ENCODE measurements around the gene ZYG11B.
A peak's percentile ranks its signal among the peaks of the same experiment; 100 is the strongest.
"Not testable (repeated sequence)": the region's sequence is repeated elsewhere in the genome, so short reads cannot be mapped to it uniquely, and the experiment has no call there.

Gene ZYG11B

GRCh38 chr1:52756020-52756419, 29.8 kb downstream of the ZYG11B start:
- DNase-seq (ENCODE audit: low read depth), result no peak

- DNase-seq (ENCODE audit: low read depth), result no peak
Observed at GRCh38 chr1:52759908-52760307, 33.7 kb downstream of the ZYG11B start.

GRCh38 chr1:52767596-52768280, 41.5 kb downstream of the ZYG11B start:
- no peak for DNase-seq (ENCODE audit: low read depth)

DNA sequence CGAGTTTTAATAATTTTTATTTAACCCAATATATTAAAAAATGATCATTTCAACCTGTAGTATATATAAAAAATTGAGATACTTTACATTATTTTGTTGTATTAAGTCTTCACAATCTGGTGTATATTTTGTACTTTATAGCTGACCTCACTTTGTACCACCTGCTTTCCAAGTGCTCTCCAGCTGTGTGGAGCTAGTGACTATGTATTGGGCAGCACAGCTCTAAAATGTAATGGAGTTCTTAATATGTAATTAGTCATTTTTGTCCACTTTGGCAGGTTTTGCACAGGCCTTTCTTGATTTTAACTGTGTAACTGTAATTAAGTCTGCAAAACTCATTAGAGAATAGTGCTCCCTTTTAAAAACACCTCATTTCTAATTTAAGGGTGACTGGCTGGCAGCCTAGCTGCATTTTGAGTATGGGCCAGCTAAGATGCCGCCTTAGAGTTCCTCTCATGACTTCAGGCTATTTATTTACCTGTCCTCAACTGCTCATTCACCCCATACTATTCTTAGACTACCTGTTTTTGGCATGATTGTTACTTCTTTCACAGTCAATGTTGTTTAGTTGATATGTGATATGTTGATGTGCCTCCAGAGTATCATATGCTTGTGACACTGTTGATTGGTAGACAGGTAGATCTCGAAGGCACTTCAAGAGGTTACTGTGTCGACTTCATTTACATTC, 43.2 kb downstream of the ZYG11B start:
- DNase-seq (ENCODE audit: low read depth), result no peak

GRCh38 chr1:52771384-52771783, 45.1 kb downstream of the ZYG11B start:
- DNase-seq (ENCODE audit: low read depth), result no peak

GRCh38 chr1:52786148-52786547, 59.9 kb downstream of the ZYG11B start:
- no peak for DNase-seq (ENCODE audit: low read depth)

DNA sequence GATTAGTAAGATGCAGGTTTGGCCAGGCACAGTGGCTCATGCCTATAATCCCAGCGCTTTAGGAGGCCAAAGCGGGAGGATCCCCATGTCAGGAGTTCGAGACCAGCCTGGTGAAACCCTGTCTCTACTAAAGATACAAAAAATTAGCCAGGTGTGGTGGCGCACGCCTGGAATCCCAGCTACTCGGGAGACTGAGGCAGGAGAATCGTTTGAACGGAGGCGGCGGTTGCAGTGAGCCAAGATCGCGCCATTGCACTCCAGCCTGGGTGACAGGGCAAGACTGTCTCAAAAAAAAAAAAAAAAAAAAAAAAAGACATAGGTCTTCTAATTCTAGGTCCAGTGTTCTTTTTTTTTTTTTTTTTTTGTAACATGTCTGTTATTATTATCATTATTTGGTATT, 64.2 kb downstream of the ZYG11B start:
- DNase-seq (ENCODE audit: low read depth), result not testable (repeated sequence)

DNA sequence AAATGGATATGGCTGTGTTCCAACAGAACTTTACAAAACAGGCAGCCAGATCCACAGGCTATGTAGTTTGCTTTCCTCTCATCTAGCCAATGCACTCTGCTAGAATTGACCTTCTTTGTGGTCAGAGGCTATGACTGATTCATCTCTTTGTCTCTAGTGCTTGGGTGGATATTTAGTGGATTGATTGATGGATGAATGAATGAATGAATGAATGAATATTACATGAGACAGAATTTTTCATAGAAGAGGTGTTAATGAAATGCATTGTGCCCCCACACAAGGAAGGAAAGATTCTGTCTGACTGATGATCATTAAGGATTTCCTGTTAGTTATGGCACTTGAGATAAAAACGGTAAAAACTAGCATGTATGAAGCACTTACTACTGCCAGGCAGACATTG, 65.8 kb downstream of the ZYG11B start:
- no peak for DNase-seq (ENCODE audit: low read depth)

DNA sequence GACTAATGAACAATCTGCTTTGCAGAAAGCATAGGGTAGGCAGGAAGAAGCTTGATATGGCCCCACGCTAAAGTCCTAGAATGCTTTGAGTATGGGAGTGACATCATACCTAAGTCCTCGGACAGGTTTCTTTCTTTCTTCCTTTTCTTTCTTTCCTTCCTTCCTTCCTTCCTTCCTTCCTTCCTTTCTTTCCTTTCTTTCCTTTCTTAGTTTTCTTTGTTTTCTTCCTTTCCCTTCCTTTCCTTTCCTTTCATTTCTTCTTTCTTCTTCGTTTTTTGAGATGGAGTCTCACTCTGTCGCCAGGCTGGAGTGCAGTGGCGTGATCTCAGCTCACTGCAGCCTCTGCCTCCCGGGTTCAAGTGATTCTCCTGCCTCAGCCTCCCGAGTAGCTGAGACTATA, 67.5 kb downstream of the ZYG11B start:
- not testable (repeated sequence) for DNase-seq (ENCODE audit: low read depth)

DNA sequence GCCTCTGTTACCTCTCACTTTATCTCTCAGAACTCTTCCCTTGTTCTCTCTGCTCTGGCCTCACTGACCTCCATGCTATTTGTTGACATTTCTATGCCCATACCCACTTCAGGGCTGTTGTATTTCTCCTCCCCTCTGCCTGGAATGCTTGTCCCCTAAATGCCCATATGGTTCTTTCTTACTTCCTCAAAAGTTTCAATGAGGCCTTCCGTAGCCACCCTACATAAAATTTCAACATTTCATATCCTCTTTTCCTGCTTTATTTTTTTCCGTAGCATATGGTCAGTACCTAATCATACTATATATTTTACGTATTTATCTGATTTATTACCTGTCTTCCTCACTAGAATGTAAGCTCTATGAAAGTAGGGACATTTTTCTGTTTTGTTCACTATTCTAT, 69.2 kb downstream of the ZYG11B start:
- DNase-seq (ENCODE audit: low read depth), result no peak

- no peak for DNase-seq (ENCODE audit: low read depth)
Observed at GRCh38 chr1:52798331-52798730, 72.1 kb downstream of the ZYG11B start.

- no peak for DNase-seq (ENCODE audit: low read depth)
Observed at GRCh38 chr1:52801011-52801410, 74.8 kb downstream of the ZYG11B start.

- not testable (repeated sequence) for DNase-seq (ENCODE audit: low read depth)
Observed at GRCh38 chr1:52804083-52804482, 77.8 kb downstream of the ZYG11B start.

DNA sequence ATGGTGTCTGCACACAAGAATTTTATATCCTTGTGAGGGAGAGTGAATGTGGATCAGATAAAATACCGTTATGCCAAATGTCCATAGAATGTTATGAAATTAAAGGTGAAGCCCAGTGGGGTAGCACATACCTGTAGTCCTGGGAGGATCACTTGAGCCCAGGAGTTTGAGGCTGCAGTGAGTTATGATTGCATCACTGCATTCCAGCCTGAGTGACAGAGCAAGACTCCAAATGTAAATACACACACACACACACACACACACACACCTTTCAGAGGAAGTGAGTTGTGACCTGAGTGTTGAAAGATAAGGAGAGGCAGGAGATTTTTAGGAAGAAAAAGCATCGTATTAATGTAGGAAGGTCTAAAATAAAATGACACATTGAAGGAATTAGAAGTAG, 88.2 kb downstream of the ZYG11B start:
- no peak for DNase-seq (ENCODE audit: low read depth)

DNA sequence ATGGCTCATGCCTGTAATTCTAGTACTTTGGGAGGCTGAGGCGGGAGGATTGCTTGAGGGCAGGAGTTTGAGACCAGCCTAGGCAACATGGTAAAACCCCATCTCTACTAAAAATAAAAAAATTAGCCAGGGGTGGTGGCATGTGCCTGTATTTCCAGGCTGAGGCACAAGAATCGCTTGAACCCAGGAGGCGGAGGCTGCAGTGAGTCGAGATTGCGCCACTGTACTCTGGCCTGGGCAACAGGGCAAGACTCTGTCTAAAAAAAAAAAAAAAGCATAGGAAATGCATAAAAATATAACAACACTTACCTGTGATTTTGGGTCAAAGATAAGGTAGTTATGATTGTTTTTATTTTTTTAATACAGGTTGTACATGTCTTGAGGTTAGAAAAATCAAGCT, 94.6 kb downstream of the ZYG11B start:
- not testable (repeated sequence) for DNase-seq (ENCODE audit: low read depth)

- no peak for DNase-seq (ENCODE audit: low read depth)
Observed at GRCh38 chr1:52825868-52826267, 99.6 kb downstream of the ZYG11B start.

DNA sequence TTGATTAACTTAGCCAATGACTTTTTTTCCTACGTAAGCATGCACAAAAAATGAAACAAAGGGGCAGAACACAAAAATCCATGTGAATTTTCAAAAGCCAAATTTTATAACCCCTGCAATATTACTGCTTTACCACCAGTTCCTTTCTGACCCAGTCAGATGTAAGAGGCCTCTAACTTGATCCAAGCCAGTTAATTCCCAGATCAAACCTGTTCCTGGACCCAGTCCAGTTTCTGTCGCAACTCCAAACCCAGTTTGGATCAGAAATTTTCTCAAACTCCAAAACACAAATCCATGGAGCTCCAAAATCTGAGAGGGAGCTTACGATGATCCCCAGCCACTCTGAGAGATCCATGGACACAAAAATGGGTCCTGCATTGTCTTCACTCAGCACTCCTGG, 108.5 kb downstream of the ZYG11B start:
- no peak for DNase-seq (ENCODE audit: low read depth)

DNA sequence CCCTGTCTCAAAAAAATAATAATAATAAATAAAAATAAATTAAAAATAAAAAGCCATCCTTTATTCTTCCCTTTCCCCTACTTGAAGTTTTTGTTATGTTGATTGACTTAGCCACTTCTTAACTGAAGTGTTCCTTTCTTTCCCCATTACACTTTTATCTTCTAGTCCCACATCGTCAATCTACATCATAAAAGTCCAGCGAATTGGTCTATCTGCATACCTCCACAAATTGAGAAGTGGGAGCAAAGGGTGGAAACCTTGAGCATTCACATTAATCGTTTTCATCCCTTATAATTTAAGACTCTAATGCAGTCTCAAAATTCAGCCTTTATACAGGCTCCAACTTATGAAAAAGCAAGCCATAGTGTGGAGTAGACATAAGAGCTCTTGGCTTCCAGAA, 109.8 kb downstream of the ZYG11B start:
- no peak for DNase-seq (ENCODE audit: low read depth)

DNA sequence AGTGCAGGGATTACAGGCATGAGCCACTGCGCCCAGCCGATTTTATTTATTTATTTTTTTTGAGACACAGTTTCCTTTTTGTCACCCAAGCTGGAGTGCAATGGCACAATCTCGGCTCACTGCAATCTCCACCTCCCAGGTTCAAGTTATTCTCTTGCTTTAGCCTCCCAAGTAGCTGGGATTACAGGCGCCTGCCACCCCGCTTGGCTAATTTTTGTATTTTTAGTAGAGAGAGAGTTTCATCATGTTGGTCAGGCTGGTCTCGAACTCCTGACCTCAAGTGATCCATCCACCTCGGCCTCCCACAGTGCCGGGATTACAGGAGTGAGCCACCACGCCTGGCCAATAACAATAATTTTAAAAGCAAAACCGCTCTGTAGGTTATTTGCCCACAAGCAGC, 112.9 kb downstream of the ZYG11B start:
- not testable (repeated sequence) for DNase-seq (ENCODE audit: low read depth)

DNA sequence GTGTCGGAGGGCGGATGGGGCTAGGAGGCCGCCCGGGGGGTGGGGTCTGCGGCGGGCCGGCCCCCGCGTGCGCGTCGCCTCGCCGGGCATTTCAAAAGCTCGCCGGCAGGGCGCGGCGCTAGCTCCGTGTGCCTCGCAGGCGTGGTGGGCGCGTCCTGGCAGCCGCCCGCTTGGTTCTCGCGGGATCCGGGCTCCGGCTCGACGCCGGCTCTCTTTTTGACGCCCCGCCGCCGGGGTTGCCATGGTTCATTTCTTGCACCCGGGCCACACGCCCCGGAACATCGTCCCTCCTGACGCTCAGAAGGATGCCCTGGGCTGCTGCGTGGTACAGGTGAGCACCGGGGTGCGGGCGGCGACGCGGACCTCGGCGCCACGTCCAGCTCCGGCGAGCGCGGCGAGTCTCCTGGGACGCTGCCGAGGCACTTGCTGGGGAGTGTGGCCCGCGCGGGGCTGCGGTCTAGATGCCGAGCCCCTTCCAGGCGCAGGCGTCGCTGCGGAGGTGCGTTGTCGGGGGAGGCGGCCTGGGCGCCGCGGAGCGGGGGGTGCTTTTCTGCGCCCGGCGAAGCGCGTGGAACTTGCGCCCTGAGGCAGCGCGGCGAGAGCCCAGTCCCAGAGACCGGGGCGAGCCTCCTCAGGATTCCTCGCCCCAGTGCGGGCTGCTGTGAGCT, 116.5 kb downstream of the ZYG11B start, which contains the start of gene ZYG11A:
Gene ZYG11A (plus strand): TSS at position 118 of the 668 bp plus-strand sequence. CDS start 124 bp downstream, at position 242.
- peak; percentile 54 for DNase-seq (ENCODE audit: low read depth)

- not testable (repeated sequence) for DNase-seq (ENCODE audit: low read depth)
Observed at GRCh38 chr1:52845119-52845518, 118.9 kb downstream of the ZYG11B start.

DNA sequence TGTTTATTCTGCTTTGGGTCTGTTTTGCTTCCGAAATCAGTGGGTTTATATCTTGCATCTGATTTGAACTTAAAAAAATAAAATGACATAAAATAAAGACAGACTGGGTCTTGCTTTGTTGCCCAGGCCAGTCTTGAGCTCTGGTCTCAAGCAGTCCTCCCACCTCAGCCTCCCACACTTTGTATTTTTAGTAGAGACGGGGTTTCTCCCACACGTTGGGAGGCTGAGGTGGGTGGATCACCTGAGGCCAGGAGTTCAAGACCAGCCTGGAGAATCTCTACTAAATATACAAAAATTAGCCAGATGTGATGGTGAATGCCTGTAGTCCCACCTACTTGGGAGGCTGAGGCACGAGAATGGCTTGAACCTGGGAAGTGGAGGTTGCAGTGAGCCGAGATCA, 122.2 kb downstream of the ZYG11B start:
- no peak for DNase-seq (ENCODE audit: low read depth)

GRCh38 chr1:52850951-52851350, 124.7 kb downstream of the ZYG11B start:
- DNase-seq (ENCODE audit: low read depth), result no peak
